ENCODE results near the gene FAM186B. TPM values are rescaled to one million over a fixed set of nuclear protein-coding genes. Genes with fewer than 3 reads are reported as not detected.

The FAM186B gene
- total RNA-seq, 1 experiment from 2014 or later = 0.07 TPM

DNA sequence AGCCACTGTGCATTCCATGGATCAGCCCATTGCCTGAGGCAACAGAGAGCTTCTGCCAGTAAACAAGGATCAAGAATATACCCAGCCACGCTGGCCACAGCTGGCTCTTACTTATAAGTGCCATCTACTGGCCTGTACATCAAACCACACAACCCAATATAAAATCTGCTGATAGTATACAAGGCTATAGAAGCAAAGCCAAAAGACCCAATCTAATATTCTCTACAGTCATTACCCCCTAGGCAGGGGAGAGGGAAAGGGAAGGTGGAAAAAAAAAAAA is 4.4 kb upstream of the FAM186B start:
- peak; percentile 43 for DNase-seq (ENCODE audit: low read depth)

GRCh38 chr12:49609059-49609874 is 3.8 kb upstream of the FAM186B start:
- no peak for DNase-seq (ENCODE audit: low read depth)

DNA sequence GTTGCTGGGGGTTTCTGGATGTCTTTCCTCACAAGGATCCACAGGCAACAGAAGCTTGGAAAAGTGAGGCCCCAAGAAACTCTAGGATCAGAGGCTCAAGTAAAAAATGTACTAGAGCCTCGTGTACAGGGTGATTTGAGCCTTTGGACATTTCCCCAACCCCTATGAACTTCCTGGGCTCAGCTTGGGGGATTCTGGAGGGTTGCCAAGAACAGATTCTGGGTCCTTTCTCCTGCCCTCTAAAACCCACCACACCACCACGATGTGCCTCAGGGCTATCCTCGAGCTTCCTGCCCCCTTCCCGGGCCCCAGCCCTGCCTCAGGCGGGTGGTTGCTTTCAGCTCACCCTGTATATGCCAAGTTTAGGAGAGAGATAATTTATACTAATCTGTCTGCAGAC is 583 bp downstream of the FAM186B start:
- no peak for DNase-seq (ENCODE audit: low read depth)

GRCh38 chr12:49603721-49604120 is 1.7 kb downstream of the FAM186B start:
- no peak for DNase-seq (ENCODE audit: low read depth)

- no peak for DNase-seq (ENCODE audit: low read depth)
Observed at GRCh38 chr12:49599961-49600360, 5.5 kb downstream of the FAM186B start.

GRCh38 chr12:49598527-49598926 is 6.9 kb downstream of the FAM186B start:
- DNase-seq (ENCODE audit: low read depth) = no peak

DNA sequence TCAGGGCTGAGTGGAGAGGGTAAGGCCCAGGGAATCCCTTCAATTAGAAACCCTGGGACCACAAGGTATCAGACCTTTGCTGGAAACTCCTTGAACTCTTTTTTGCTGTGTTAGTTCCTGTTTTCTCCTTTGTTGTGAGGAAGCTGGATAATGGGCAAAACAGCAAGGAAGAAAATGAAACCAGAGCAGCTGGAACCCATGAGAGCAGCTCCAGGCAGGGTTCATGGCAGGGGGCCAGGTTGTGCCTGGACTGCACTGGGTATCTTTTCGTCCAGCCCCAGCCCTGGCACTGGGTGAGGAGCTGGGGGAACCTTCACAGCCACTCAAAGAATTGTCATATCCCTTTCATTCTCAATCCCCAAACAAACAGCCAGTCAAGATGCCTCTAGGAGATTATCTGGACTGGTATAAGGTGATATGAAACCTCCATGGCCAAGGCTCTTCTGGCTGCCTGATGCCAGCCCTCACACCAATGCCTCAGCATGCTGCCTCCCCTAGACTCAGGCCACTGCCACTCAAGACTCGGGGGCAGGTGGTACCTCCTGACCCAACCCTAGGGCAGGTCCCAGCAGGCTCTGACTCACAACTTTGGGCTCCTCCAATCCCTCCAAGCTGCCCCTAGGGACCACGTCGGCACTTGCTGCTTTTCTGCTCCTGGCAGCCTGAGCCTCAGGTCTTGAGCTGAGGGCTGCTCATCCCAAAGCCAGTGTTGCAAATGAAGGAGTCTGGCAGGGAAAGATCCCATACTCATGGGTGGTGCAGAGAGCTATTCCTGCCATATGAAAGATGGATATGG is 16.5 kb downstream of the FAM186B start:
- no peak for DNase-seq (ENCODE audit: low read depth)

DNA sequence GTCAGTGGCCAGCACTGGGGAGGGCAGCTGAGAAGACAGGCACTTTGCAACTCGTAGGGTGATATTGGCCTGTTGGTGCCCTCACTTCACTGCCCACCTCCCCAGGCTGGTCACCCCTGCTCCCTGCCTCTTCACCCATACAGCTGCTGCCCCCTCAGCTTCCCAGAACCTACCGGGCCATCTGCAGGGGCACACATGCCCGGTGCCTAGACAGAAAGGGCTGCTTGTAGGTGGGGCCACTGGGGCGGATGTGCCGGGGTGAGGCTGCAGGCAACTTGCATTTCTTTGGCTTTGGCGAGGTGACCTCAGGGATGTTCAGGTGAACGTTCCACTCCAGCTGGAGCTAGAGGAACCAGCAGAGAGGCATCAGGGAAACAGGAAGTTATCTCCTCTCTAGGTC is 17.2 kb downstream of the FAM186B start:
- DNase-seq (ENCODE audit: low read depth) = no peak

DNA sequence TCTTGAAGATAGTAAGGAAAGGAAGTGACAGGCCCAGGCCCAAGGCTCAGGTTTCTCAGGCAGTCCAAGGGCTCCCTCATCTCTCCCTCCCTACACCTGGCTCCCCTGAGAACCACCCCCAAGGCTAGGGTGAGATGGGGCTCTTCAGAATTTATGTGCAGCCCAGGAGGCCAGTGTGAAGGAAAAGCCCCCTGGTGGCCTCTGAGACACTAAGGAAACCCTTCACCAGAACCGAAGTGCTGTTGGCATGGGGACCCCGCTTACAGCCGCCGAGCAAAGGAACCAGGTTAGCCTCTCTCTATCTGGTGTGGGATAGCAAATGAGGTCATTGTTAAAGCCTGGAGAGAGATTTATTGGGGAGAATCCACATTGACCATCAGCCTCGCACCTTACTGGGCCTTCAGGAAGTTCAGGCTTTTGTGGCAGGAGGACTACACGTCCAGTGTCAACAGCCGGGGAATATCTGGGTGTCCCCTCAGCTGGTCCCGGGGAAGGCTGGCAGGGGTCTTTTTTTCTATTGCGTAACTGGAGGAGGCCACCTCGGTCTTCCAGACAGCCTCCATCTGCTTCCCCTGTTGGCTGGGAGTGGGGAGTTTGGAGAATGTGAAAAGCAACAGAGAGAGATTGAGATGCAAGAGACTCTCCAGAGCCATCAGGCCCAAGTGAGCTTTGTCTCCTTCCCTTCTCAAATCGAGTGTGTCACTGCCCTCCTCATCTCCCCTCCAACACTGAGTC is 18.1 kb downstream of the FAM186B start:
- DNase-seq (ENCODE audit: low read depth) = no peak

DNA sequence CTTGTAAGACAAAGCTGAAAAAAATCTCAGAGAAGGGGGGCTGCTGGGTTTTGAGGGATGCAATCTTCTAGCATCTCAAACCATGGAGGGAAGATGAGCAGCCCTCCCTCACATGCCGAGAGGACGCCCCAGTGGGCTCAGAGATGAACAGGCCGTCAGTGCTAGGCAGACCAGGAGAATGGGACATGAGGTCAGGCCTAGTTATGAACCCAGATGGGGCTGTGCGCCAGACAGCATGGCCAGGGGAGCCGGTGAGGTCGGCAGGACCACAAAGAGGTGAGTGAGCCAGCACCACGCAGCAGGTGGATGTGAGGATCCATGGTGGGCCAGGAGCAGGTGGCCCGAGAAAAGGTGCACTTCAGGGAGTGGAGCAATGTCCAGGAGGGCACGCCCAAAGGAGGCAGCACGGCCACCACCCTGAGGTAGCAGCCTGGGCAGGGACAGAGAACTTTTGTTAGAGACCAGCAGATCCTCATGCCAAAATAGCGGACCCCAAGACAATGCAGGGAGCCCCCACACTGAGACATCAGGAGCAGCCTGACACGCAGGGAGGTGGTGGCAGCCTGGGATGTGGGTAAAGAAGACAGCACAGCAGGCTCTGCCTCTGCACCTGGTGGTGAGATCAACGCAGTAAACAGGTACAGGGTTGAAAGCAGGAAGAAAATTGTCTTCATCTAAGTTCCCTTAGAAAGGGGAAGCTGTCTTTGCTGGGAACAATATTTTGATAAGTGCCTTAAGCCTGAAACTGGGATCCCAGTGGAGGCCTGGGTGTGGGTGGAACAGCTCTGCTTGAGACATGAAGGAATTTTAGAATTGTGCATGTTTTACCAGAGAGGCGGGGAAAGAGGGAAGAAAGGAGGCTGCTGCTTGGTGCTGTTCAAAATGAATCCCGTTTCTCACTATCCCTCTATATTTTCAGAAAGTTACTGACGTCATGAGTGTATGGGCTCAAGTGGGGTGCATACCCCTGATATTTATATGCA is 19.7 kb downstream of the FAM186B start:
- no peak for DNase-seq (ENCODE audit: low read depth)

DNA sequence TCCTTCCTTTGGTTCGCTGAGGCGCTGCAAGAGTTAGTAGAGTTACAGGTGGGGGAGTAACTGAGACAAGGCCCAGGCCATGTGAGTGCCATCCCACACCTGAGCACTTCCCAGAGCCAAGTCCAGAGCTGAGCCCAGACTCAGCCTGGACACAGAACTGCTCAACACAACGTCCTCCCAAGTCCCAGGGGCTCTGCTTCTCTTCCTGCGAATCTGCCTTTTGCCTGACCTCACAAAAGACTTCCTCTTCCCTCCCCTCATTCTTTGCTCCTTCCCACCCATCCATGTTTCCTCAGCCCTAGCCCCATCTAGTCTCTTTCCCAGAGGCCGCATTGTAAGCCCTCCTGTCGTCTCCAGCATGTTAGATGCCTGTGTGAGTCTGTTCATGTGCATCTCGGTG is 20.8 kb downstream of the FAM186B start:
- DNase-seq (ENCODE audit: low read depth) = no peak

GRCh38 chr12:49583366-49584094 is 21.9 kb downstream of the FAM186B start:
- no peak for DNase-seq (ENCODE audit: low read depth)

DNA sequence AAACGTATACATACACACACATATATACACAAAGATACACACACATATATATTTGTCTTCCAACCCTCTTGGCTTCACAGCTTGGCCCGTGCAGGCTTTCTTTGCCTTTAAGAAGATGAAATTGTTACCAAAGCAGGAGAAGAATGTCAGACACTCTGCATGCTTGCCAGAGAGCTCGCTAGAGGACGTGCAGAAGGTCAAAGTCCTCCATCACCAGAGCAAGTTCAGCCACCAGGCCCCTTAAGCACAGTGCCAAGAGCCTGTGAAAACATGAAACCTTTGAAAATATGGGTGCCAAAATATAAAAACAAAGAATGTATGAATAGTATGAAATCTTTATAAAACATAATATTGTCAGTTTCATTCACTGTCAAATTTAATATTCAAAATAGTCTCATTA is 22.6 kb downstream of the FAM186B start:
- no peak for DNase-seq (ENCODE audit: low read depth)

- DNase-seq (ENCODE audit: low read depth) = no peak
Observed at GRCh38 chr12:49582201-49582600, 23.2 kb downstream of the FAM186B start.

- DNase-seq (ENCODE audit: low read depth) = peak; percentile 91
Observed at GRCh38 chr12:49580572-49581535, 24.6 kb downstream of the FAM186B start.

DNA sequence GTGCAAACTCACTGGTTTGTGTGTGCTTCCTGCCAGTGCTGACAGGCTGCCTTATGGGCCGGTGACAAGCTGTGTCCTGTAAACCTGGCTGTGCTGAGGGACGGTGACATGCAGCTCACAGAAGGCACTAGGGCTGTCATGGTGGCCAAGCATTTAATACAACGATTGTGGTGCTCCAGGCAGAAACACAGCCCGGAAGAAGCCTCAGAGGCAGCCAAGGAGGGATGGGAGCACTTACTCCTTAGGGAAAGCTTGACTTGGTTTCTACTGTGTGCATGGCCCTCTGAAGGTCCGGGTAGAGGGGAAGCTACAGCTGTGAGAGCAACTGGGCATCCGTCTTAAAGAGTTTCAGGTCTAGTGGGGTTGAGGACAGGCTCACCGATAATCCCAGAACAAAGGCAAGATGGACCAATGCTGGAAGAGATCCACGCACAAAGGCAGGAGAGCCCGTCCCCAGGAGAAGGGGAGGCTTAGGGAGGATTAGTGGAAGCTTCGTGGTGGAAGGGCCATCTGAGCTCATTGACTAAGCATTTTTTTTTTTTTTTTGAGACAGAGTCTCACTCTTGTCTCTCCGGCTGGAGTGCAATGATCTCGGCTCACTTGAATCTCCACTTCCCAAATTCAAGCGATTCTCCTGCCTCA is 26.8 kb downstream of the FAM186B start:
- no peak for DNase-seq (ENCODE audit: low read depth)

DNA sequence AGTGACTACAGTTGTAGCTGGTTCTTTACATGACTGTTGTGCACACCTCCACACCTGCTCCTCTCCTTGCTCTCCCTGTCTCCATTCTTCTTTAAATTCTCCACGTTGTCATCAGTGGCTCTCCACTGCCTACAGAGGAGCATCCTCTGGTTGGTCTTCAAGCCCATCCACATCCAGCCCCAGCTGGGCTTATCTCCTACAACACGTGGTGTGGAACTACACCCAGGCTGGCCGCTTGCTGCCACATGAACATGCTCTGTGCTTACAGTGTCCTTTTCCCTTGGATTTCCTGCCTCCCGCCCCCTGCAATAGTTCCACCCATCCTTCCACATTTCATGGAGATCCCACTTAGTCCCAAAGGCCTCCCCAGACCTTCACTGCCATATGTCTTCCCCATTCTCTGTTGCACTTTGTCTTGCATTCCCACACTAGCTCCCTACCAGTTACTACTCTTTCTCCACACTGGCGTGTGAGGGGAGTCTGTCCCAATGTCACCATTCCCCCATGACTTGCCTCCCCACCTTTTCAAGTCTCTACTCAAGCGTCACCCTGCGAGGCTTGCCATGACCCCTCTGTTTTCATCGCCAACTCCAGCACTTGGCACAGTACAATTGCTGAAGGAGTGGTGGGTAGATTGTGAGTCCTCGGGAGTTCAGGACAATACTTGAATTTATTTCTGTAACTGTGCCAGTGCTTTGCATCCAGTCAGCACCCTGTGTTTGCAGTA is 27.7 kb downstream of the FAM186B start:
- DNase-seq (ENCODE audit: low read depth) = no peak

DNA sequence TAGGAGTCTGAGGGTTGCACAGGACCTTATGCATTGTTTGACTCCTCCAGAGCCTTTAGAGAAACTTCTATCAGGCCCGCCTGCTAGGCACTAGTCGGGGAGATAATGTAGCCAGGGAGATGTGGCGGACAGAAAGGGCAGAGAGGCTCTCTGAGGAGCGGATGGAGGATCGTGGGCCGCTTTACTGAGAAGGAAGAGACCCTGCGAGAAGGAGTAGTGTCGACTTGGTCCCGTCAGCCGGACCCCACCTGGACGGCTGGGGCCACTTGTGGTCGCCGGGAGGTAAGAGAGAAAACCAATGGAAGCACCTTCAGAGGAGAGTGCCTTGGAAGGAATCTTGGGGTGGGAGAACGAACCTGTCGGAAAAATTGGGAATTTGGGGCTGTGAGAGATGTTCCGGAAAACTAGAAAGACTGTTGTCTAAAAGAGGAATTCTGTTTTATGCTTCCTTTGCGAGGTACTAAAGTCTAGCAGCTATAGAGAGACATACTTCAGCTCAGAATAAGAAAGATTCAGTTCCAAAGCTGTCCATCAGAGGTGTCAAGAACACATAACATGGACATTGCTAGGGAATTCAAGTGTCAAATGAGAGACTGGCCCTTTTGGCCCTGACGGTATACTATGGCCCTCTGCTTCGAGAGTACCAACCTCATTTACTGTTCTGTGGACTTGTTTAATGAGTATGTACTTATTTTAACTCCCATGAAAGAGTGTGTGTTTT is 36.8 kb downstream of the FAM186B start:
- peak; percentile 24 for DNase-seq (ENCODE audit: low read depth)
